Measurements from ENCODE around the gene RAB26.
"Not testable (repeated sequence)": the region's sequence is repeated elsewhere in the genome, so short reads cannot be mapped to it uniquely, and the experiment has no call there.

GRCh38 chr16:2129890-2130447 lies 18.5 kb upstream of the RAB26 start:
- not testable (repeated sequence) for TF ChIP-seq CTCF, POLR2A (IDR thresholded peaks at IDR 0.05)
